ENCODE measurements around the gene DRG2. TPM values are rescaled to one million over a fixed set of nuclear protein-coding genes. Genes with fewer than 3 reads are reported as not detected.

Gene DRG2
- total RNA-seq, 1 experiment from 2014 or later, result 42.0 TPM

DNA sequence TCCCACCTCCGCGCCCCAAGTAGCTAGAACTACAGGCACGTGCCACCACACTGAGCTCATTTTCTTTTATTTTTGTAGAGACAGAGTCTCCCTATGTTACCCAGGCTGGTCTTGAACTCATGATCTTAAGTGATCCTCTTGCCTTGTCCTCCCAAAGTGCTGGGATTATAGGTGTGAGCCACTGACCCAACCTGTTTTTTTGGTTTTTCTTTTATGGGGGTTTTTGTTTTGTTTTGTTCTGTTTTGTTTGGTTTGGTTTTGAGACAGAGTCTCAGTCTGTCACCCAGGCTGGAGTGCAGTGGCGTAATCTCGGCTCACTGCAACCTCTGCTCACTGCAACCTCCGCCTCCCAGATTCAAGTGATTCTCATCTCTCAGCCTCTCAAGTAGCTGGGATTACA lies 32.2 kb upstream of the DRG2 start:
- Histone ChIP-seq H3K4me1 (ENCODE audit: control insufficient read depth, insufficient read depth, low read length) (no peaks in the 10 kb centered on the region), H3K36me3 (ENCODE audit: control insufficient read depth, insufficient read depth, low read length) (peaks cover 5% of the 10 kb centered on the region), H3K9me3 (ENCODE audit: control insufficient read depth, insufficient read depth, low read depth, low read length) (no peaks in the 10 kb centered on the region), H3K27ac (ENCODE audit: low read length) (no peak overlapping the region), H3K4me3 (ENCODE audit: low read depth in 2 of 2, low read length in 2 of 2) (no peak overlapping the region), H3K27me3 (ENCODE audit: control insufficient read depth, insufficient read depth, low read length) (no peaks in the 10 kb centered on the region)
- CTCF ChIA-PET, result no interaction called here
- BruUV-seq (replicated peaks), result no TSS peak
- TF ChIP-seq, protein P1, sequence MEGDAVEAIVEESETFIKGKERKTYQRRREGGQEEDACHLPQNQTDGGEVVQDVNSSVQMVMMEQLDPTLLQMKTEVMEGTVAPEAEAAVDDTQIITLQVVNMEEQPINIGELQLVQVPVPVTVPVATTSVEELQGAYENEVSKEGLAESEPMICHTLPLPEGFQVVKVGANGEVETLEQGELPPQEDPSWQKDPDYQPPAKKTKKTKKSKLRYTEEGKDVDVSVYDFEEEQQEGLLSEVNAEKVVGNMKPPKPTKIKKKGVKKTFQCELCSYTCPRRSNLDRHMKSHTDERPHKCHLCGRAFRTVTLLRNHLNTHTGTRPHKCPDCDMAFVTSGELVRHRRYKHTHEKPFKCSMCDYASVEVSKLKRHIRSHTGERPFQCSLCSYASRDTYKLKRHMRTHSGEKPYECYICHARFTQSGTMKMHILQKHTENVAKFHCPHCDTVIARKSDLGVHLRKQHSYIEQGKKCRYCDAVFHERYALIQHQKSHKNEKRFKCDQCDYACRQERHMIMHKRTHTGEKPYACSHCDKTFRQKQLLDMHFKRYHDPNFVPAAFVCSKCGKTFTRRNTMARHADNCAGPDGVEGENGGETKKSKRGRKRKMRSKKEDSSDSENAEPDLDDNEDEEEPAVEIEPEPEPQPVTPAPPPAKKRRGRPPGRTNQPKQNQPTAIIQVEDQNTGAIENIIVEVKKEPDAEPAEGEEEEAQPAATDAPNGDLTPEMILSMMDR (IDR thresholded peaks at IDR 0.05), result no peak
- TF ChIP-seq REST (IDR thresholded peaks at IDR 0.05; ENCODE audit: insufficient read depth in 1 of 2, low read depth in 2 of 2, low read length in 1 of 2) (no peak), SIN3A (IDR thresholded peaks at IDR 0.05; ENCODE audit: borderline replicate concordance, insufficient read depth, low read depth, low read length) (no peak), TCF7L2 (IDR thresholded peaks at IDR 0.05; ENCODE audit: low read depth, low read length) (no peak), POLR2AphosphoS5 (IDR thresholded peaks at IDR 0.05; ENCODE audit: low read depth, low read length) (no peak)
- DNase-seq (ENCODE audit: low read depth, low spot score), result no peak
- in situ Hi-C loops (cut with HindIII; ENCODE audit: low pct_unique_long_range_greater_than_20kb, low sequenced_read_pairs), result no loop called here
- POLR2A ChIA-PET, result no interaction called here
- intact Hi-C loops (cut with micrococcal nuclease; ENCODE audit: unreplicated experiment), result no loop called here
- ATAC-seq, result no peak

DNA sequence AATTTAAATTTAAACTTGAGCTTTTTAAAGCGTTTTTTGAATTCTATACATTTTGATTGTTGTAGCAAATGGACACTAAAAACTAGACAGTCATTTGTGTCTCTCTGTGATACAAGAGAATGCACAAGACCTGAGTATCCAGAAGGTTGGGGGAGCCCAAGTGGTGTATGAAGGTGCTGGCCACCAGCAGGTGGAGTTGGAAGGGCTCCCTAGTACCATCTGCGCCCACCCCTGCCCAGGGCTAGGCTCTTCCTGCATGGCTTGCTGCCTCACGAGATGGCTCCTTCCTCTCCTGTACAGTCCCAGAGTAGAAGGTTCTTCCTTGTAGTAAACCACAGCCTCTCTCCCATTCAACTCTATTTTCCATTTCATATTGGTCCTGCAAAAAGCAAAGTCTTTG lies 31.5 kb upstream of the DRG2 start:
- intact Hi-C loops (cut with micrococcal nuclease; ENCODE audit: unreplicated experiment), result no loop called here
- peaks cover 5% of the 10 kb centered on the region for H3K36me3 ChIP-seq (ENCODE audit: control insufficient read depth, insufficient read depth, low read length)
- ATAC-seq, result no peak

More for the DNA sequence above, 31.5 kb upstream of the DRG2 start:
- DNase-seq (ENCODE audit: low read depth, low spot score), result no peak
- TF ChIP-seq REST (IDR thresholded peaks at IDR 0.05; ENCODE audit: insufficient read depth in 1 of 2, low read depth in 2 of 2, low read length in 1 of 2) (no peak), SIN3A (IDR thresholded peaks at IDR 0.05; ENCODE audit: borderline replicate concordance, insufficient read depth, low read depth, low read length) (no peak)
- ChIA-PET POLR2A (no interaction called here), CTCF (no interaction called here)
- no peaks in the 10 kb centered on the region for H3K27me3 ChIP-seq (ENCODE audit: control insufficient read depth, insufficient read depth, low read length)
- H3K9me3 ChIP-seq (ENCODE audit: control insufficient read depth, insufficient read depth, low read depth, low read length), result no peaks in the 10 kb centered on the region
- in situ Hi-C loops (cut with HindIII; ENCODE audit: low pct_unique_long_range_greater_than_20kb, low sequenced_read_pairs), result no loop called here
- H3K4me3 ChIP-seq (ENCODE audit: low read depth in 2 of 2, low read length in 2 of 2), result no peak overlapping the region
- H3K4me1 ChIP-seq (ENCODE audit: control insufficient read depth, insufficient read depth, low read length), result no peaks in the 10 kb centered on the region
- H3K27ac ChIP-seq (ENCODE audit: low read length), result no peak overlapping the region
- no TSS peak for BruUV-seq (replicated peaks)

All from Panc1 (cell line).